Left cardiac atrium (tissue), 4 donors: Measurements from ENCODE around the gene ARID5B. TPM values are rescaled to one million over a fixed set of nuclear protein-coding genes. Genes with fewer than 3 reads are reported as not detected.
"Not testable (repeated sequence)": the region's sequence is repeated elsewhere in the genome, so short reads cannot be mapped to it uniquely, and the experiment has no call there.

Experiments used
- ATAC-seq, 2 donors: fragments of 200-7000 bp; cut with Tn5 transposase; one replicate each; pipeline ENCODE4 v1.9.1; 2020; ENCODE audit warnings: mild to moderate bottlenecking in 2 of 2, moderate library complexity in 2 of 2
- DNase-seq: peaks from one replicate; pipeline ENCODE4 v3.0.0-alpha.2; 2020
- intact Hi-C, 2 donors: fragments of 100-400 bp; cut with DNase I; formaldehyde crosslinking; loops; one replicate each; pipeline versions ENCODE4 v1.14.1 to v1.15.1; 2022 to 2023
- total RNA-seq, 2 donors: library from RNA; stranded (reverse); fragmentation: NEBNext Ultra II Directional; extraction: Animal tissue kit (Norgen Biotek cat#: 25700); gene quantifications; one replicate each; pipeline ENCODE4 v1.2.1, GENCODE V29; 2021
- donor health status: DM: no; HTN: yes; CAD: no.
- donor health status: DM: no; HTN: yes; CAD: no; lungs with severe emphysema.
- donor health status: DM: yes; HTN: yes; CAD: no.
- donor health status: Dilated cardiomyopathy.

The ARID5B gene
- total RNA-seq, 2 donors from 2014 or later, result 36.5 to 37.9 TPM

DNA sequence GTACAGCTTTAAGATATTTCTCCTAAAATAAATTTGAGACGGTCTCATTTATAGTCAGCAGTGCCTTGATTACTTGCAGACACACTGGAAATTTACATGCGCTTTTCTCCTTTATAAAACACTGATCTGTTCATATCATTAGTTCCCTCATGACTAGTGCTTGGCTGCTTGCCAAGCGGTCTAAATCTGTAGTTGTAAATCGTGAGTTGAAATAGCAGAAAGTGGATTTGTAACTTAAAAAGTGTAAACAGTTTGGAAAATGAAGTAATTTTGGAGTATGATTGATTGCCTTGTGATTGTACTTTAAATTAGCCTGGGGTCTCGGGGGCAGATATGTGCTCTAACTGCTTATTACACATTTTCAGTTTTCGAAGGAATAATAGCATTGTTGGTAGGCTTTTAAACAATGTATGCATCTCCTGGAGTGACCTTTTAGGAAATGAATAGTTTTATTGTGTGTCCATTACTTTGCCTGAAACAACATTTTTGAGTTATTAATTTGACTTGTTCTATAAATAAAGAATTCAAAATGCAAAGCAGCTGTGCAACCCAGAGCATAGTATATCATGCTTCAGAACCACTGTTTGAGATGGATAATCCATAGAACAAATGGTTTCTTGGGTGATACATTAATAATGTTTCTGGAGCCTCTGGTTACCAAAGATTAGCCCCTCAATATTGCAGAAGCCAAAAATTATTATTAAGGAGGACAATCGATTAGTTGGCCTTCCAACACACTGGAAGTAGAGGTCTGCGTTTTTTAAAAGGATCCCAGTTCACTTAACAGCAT is 73.3 kb downstream of the ARID5B start:
- intact Hi-C loops, result no loop called here
- DNase-seq, result peak; percentile 74
- peak; percentile 66 to 71 for ATAC-seq

DNA sequence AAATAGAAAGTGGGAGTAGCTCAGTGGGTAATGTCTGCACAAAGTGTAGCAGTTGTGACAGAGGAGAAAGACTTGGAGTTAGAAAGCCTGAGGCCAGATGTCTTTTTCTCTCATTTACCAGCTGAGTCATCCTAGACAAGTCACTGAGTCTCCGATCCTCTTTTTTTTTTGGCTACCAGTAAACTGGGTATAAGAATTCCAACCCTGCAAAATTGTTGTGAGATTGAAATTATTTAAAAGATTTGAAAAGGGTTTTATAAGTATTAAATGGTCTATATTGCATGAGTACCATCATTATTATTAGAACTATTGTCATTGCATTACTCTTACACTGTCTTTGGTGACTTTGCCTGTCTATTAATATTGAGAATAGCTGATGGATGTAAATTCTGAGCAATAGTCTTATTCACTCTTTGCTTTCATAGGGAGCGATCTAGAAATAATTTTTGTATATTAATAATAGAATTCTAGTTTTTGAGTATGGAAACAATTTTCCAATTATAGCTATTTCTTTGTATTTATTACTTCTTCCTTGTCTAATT is 74.0 kb downstream of the ARID5B start:
- peak; percentile 53 to 91 for ATAC-seq
- intact Hi-C loops, result no loop called here
- no peak for DNase-seq

DNA sequence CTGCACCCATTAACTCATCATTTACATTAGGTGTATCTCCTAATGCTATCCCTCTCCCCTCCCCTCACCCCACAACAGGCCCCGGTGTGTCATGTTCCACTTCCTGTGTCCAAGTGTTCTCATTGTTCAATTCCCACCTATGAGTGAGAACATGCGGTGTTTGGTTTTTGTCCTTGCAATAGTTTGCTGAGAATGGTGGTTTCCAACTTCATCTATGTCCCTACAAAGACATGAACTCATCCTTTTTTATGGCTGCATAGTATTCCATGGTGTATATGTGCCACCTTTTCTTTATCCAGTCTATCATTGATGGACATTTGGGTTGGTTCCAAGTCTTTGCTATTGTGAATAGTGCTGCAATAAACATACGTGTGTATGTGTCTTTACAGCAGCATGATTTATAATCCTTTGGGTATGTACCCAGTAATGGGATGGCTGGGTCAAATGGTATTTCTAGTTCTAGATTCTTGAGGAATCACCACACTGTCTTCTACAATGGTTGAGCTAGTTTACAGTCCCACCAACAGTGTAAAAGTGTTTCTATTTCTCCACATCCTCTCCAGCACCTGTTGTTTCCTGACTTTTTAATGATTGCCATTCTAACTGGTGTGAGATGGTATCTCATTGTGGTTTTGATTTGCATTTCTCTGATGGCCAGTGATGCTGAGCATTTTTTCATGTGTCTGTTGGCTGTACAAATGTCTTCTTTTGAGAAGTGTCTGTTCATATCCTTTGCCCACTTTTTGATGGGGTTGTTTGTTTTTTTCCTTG is 75.6 kb downstream of the ARID5B start:
- ATAC-seq, DNase-seq, intact Hi-C loops: not testable (repeated sequence)

DNA sequence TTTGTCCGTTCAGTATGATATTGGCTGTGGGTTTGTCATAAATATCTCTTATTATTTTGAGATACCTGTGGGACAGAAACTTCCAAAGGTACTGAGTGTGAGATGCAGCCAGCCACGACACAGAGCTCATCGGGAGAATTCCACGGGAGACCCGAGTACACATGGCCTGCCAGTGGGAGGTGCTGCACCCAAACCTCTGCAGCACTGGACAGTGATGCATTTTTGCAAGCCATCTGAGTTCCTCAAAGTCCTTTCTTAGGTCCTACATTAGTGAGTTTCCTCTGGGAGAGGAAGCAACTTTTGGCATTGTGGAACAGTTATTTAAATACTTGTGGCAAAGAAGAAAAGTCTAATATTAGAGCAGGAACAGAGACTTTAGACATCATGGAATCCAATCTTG is 77.5 kb downstream of the ARID5B start:
- intact Hi-C loops, result no loop called here
- DNase-seq, result peak; percentile 28
- ATAC-seq, result peak in 1 of 2 donors; percentile 66

DNA sequence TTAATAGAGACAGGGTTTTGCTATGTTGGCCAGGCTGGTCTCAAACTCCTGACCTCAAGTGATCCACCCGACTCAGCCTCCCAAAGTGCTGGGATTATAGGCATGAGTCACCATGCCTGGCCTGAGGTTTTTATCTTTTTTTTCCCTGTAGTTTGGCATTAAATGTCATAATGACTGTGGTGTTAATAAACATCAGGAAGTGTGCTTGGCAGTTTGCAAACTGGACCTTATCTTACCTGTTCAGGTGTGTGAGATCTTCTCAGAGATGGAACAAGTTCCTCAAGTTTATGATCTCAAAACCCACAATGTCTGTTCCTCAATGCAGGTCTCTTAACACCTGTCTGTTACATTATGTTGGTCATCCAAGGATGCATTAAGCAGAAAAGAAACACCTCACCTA is 80.0 kb downstream of the ARID5B start:
- no peak for ATAC-seq

DNA sequence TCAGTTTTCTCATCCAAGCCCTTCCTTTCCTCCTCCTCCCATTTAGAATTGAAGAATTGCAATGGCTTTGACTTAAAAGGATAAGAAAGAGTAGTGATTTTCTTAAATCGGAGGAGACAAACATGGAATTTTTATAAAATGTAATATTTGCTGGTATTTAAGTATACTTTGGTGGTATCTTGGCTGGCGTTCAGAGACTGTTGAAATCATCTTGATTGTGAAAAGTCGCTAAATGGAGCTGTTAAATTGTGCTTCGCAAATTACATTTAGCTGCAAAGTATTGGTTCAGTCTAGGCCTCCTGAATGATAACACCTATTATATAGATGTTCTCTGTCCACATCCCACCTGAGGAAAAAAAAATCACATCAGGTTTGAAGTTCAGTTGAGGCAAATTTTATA is 81.8 kb downstream of the ARID5B start:
- intact Hi-C loops, result no loop called here
- ATAC-seq (no peak), DNase-seq (no peak)

More for the DNA sequence above, 80.0 kb downstream of the ARID5B start:
- no peak for DNase-seq
- intact Hi-C loops, result no loop called here

DNA sequence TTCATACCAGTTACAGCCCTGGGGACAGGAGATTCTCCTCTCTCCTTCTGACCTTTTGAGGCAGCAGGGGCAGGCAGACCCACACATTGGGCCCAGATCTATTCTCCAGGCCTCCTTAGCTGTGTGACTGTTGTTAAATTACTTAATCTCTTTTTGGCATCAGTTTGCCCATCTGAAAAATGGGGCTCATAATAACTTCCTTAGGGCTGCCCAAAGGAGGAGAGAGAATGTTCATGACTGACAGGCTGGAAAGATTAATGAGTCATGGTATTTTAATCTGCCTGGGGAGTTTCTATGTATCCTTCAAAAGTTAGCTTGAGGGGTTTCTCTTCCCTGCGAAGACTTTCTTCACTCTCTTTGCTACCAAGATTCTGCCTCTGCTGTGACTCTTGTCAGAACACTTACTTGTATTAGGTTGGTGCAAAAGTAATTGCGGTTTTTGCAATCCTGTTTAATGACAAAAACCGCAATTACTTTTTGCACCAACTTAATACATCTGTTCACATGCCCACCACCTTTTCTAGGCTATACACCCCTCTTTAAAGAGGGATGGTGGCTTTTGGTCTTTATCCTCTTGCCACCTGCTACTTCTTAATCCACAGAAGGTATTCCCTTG is 83.4 kb downstream of the ARID5B start:
- DNase-seq (no peak), ATAC-seq (no peak)
- intact Hi-C loops, result no loop called here

DNA sequence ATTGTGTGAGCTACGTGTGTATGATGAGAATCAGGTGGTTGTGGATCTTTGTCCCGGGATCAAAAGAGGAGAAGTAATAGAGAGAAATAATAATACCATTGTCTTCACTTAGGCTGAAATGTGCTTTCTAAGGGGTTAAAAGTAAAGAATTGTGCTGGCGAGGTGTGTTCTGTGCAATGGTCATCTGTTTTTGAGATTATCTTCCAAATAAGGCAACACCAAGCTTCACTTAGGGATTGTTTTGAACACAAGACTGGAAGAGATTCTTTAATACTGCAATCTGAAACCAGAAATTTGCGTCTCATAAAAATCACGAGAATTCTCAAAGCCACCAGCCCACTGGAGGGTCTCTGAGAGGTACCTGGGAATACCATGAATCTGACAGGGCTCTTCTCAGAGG is 84.2 kb downstream of the ARID5B start:
- intact Hi-C loops, result no loop called here
- no peak for DNase-seq
- no peak for ATAC-seq

DNA sequence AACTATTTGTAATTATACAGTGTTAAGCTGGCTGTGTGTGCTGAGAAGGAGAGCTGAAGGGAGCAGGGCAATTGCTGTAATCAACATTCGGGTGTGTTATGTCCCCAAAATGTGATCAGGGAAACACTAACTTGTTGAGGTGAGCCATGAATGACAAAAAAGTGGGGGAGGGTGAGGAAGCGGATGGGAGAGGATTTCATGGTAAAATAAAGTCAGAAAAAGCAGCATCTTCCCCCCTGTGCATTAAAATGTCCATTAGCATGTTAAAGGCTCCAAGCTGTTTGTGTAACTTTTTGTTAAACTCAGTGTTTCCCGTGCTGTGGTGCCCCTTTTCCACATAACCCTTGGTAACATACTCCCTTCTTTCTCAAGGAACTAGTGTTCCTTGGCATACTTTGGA is 84.9 kb downstream of the ARID5B start:
- ATAC-seq (no peak), DNase-seq (no peak)
- intact Hi-C loops, result no loop called here

DNA sequence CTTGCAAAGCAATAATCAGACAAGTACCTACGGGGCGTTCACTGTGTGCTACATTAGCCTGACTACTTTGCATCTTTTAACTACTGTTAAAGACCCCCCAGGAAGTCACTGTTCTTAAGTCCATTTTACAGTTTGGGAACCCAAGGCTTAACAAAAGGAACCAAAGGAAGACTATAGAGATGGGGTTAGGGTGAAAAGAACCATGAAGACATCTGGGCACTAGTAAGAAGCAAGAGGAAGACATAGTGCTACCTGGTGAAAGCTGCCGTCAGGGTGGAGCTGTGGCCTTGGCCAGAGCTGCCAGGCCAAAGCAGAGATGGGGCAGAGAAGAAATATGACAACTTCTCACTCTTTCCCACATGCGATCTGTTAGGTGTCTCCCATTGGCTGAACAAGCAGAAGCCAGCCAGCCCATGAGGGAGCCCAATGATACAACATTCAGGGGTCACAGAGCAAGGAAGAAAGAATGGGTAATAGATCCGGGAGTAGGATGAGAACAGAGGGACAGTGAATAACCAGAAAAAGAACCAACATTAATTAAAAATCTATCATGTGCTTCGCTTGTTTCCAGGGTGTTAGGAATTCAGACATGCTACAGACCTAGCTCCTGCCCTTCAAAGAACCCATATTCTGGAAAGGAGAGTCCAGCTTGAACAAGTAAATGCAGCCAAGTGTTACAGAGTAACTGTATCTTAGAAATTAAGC is 85.4 kb downstream of the ARID5B start:
- DNase-seq (no peak), ATAC-seq (no peak)
- intact Hi-C loops, result no loop called here

DNA sequence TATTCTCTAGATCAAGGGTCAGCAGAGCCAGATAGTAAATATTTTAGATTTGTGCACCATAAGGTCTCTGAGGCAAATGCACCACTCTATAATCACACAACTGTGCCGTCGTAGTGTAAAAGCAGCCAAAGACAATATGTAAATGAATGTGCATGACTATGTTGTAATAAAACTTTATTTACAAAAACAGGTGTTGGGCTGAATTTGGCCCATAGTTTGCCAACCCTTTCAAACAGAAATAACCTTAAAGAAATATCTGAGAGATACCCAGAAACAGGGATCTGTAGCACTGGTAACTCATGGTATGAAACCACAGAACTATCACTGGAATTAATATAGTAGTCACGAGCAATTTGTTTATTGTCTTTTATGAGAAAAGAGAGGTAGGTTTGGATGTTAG is 86.0 kb downstream of the ARID5B start:
- intact Hi-C loops, result no loop called here
- no peak for DNase-seq
- ATAC-seq, result no peak

DNA sequence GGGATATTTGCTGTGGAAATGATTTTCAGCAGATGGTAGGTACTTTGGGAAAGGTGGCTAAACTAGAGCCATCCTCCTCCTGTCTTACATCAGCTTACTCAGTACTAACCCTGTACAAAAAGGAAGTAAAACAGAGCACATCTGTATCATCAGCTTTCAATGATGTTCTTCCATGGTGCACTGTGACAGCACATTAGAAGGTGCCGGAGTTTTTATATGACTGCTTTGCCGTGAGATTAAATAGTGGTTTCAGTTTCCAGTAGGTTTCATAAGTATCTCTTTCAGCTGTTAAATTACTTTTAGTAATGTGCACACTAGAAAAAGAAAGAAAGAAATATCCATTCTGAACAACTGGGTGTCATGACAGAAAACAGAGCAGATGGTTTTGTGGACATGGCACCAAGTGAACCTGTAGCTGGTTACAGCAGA is 86.5 kb downstream of the ARID5B start:
- DNase-seq (no peak), ATAC-seq (peak in 1 of 2 donors; percentile 36)
- intact Hi-C loops, result no loop called here

DNA sequence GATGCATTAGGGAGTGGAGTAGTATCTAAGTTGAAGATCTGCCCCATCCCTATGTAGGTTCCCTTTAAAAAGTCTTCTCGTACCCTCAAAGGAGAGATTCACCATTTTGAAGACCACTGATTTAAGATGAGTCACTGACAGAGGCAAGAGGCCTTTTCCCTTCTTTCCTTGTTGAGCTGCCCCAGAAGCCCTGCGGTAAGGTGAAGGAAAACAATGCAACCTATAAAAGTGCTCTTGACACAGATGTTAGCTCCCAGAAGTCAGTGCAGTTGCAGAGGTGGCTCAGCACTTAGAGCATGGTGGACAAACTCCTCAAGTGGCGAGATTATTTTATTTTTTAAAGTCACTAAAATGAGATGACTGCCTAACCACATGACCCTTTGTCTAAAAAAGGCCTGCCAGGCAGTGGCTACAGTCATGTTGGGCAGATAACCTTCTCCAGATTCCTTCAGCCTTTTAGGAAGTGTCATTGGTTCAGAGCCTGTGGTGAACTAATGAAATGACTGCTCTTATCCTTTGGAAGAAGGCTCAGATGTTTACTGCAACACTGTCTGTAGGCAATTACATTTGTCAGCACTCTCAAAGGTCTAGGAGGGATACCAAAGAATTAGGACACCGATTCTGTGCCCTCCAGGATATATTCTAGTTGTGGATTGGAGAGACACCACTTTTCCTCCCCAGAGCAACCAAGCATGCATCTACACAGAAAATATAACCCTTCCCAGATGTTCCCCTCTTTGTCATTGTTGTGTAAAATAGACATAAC is 88.7 kb downstream of the ARID5B start:
- ATAC-seq, result no peak
- intact Hi-C loops, result loop anchor here in 1 of 2 donors (5.0 kb wide), 1 partner anchor 88 kb away; the partner anchor contains the start of gene ARID5B
- no peak for DNase-seq

DNA sequence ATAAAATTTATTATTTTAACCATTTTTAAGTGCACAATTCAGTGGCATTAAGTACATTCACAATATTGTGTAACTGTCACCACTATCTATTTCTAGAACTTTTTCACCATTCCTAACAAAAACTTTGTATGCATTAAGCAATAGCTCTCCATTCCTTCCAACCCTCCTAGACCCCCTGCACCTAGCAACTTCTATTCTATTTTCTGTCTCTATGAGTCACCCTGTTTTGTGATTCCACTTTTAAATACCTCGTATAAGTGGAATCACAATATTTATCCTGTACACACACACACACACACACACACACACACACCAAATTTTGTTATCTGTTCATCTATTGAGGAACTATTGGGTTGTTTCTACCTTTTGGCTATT is 89.2 kb downstream of the ARID5B start:
- DNase-seq, result no peak
- ATAC-seq, result no peak
- intact Hi-C loops, result loop anchor here in 1 of 2 donors (5.0 kb wide), 1 partner anchor 88 kb away; the partner anchor contains the start of gene ARID5B

DNA sequence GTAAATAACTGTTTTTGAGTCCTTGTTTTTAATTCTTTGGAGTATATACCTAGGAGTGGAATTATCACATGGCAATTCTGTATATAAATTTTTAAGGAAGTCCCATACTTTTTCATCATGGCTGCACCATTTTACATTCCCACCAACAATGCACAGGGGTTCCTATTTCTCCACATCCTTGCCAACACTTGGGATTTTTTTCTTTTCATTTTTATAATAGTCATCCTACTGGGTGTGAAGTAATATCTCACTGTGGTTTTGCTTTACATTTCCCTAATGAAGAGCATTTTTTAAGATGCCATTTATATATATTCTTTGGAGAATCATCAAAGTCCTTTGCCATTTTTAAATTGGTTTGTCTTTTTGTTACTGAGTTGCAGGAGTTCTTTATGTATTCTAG is 89.7 kb downstream of the ARID5B start:
- intact Hi-C loops, result loop anchor here in 1 of 2 donors (5.0 kb wide), 1 partner anchor 89 kb away; the partner anchor contains the start of gene ARID5B
- ATAC-seq (no peak), DNase-seq (no peak)

DNA sequence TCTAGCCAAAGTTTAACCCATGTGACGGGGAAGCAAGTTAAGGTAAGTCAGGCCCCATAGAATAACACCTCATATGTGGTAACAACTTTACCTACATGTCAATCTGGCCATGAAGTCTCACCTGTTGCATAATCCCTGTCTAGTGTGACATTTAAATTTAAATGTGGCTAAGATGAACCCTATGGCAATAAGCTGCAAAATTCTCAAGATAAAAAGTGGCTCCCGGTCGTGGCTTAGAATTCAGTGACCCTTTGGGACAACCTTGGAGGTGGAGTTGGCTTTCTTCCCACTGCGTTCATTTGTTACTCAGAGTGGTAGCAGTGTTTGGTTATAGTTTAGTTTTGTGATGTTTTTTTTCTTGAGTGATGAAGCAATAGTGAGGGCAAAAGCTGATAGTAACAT is 90.6 kb downstream of the ARID5B start:
- ATAC-seq, result peak in 1 of 2 donors; percentile 42
- DNase-seq, result peak; percentile 29
- intact Hi-C loops, result loop anchor here in 1 of 2 donors (5.0 kb wide), 1 partner anchor 90 kb away; the partner anchor contains the start of gene ARID5B

DNA sequence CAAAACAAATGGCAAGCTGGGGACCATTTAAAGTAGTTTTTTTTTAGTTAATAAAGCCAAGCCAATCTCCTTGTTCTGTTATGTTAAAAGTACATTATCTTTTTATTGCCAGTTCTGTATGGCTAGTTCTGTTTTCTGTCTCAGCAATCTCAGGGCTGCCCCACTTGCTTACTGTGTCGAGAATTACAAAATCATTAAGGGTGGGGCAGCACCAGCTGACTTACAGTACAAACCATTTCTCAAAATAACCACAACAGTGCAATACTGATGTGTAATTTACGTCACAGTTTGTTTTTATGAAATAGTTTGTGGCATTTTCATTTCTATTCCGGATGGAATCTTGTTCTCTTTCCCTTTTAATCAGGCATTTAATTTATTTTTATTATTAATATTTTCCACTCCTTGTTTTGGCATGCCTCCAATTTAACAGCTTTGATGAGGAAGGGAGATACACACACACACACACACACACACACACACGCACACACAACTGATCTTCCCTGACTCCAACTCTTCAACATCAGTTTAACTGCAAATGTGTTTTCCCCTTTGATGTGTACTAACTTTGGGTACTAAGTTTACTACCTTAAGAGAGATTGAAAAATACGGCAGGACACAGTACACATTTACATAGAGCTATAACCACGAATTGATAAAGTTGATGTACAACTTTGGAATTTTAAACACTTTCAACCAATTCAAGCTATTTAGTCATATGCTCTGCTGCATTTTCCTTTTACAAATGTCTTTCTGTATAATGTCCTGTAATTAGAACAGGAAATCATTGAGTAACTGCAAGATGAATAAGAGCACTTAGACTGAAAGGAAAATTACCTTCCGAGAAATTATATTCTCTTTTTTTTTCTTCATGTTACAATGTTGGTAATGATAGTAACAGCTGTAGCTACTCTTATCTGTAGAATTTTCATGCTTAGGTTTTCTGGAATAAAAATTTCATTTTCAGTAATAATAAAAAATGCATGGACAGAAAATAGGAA is 91.5 kb downstream of the ARID5B start:
- DNase-seq, result peak; percentile 55
- peak; percentile 90 to 97 for ATAC-seq
- intact Hi-C loops, result loop anchor here in 1 of 2 donors (5.0 kb wide), 1 partner anchor 91 kb away; the partner anchor contains the start of gene ARID5B
